D721Med (cell line): ENCODE results near the gene CCDC93.

ENCODE experiments used
- DNase-seq: peaks from one replicate; pipeline ENCODE4 v3.0.0; 2011; ENCODE audit warnings: low spot score; ENCODE audit not compliant: insufficient read length
- FAIRE-seq: peaks from 2 replicates; lab custom pipeline; 2011; peaks lifted over from hg19 to GRCh38; lab: Jason Lieb, UNC
- TF ChIP-seq, protein P1 (sequence below): IDR thresholded peaks from 2 replicates; pipeline ENCODE4 v1.5.1; 2012; ENCODE audit warnings: mild to moderate bottlenecking, control low read depth; ENCODE audit not compliant: insufficient read depth; ENCODE audit errors: missing control alignments

Gene CCDC93

GRCh38 chr2:117888897-117889296, 125.0 kb downstream of the CCDC93 start:
- DNase-seq (no peak), FAIRE-seq (no peak)
- TF ChIP-seq, protein P1, sequence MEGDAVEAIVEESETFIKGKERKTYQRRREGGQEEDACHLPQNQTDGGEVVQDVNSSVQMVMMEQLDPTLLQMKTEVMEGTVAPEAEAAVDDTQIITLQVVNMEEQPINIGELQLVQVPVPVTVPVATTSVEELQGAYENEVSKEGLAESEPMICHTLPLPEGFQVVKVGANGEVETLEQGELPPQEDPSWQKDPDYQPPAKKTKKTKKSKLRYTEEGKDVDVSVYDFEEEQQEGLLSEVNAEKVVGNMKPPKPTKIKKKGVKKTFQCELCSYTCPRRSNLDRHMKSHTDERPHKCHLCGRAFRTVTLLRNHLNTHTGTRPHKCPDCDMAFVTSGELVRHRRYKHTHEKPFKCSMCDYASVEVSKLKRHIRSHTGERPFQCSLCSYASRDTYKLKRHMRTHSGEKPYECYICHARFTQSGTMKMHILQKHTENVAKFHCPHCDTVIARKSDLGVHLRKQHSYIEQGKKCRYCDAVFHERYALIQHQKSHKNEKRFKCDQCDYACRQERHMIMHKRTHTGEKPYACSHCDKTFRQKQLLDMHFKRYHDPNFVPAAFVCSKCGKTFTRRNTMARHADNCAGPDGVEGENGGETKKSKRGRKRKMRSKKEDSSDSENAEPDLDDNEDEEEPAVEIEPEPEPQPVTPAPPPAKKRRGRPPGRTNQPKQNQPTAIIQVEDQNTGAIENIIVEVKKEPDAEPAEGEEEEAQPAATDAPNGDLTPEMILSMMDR, result no peak

DNA sequence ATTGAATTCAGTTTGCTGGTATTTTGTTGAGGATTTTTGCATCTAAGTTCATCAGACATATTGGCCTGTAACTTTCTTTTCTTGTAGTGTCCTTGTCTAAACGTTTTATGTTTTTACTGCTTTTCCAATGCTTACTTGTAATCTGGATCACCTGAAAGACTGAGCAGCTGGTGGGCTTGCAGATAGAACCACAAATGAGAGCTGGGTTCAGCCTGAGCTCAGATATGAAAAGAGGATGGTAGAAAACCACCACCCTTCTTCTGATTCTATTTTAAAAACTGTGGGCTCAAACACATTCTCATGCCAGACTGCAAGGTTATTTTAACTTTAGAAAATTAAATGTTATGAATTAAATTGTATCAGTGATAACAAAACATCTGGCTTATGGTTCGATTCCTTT, 128.6 kb downstream of the CCDC93 start:
- no peak for DNase-seq
- FAIRE-seq, result no peak
- TF ChIP-seq, protein P1, result no peak

DNA sequence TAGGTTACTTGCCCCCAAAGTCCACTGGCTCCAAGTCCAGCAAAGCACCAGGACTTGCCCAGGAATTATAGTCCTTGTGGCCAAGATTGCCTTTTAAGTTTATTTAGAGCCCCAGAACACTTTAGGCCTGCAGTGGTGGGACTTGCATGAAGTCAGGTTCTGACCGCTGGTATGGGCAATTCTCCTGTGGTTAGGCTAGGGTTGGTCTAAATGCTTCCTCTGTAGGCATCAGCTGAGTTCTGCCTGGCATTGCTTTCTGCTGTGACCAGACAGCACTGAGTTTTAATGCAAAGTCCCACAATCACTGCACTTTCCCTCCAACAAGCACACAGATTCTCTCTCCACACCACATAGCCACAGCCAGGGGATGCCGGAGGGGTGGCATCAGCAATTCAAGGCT, 134.9 kb downstream of the CCDC93 start:
- DNase-seq (no peak), FAIRE-seq (no peak)
- TF ChIP-seq, protein P1, result no peak

DNA sequence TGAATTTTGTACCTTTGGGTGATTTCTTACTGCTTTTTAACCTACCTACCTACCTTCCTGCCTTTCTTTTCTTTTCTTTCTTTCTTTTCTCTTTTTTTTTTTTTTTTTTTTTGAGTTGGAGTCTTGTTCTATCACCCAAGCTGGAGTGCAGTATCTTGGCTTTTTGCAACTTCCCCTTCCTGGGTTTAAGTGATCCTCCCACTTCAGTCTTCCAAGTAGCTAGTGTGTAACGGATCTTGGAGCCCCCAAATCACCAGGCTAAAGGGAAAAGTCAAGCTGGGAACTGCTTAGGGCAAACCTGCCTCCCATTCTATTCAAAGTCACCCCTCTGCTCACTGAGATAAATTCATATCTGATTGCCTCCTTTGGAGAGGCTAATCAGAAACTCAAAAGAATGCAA, 138.1 kb downstream of the CCDC93 start:
- TF ChIP-seq, protein P1, result no peak
- FAIRE-seq (no peak), DNase-seq (no peak)
